A673 (cell line): Measurements from ENCODE around the gene PTPMT1. TPM values are rescaled to one million over a fixed set of nuclear protein-coding genes. Genes with fewer than 3 reads are reported as not detected.

Experiments
- BruUV-seq: library from RNA; stranded (reverse); fragments of 400-500 nt; replicated peaks from 2 replicates; lab custom pipeline; 2021; lab: Mats Ljungman, UMichigan
- CTCF ChIA-PET: fragments of 300-600 bp; sonication (Branson Sonifier 250); formaldehyde crosslinking; loops from one replicate; lab custom pipeline; 2022; ENCODE audit warnings: antibody characterized with exemption; lab: Charles Lee
- POLR2A ChIA-PET: fragments of 300-600 bp; sonication (Branson Sonifier 250); formaldehyde crosslinking; loops from one replicate; lab custom pipeline; 2022; ENCODE audit warnings: antibody characterized with exemption; ENCODE audit not compliant: low non-redundant PET; lab: Charles Lee
- DNase-seq: peaks from one replicate; pipeline ENCODE4 v3.0.0-alpha.2; 2015; ENCODE audit warnings: low spot score
- H3K27ac ChIP-seq: fragments of 200-600 bp; sonication (generic); 2 replicates; pipeline ENCODE4 v1.5.1; 2016; ENCODE audit warnings: mixed run types, low read depth, mild to moderate bottlenecking, mixed read lengths, antibody characterized with exemption, low read length; ENCODE audit not compliant: poor library complexity, severe bottlenecking
- H3K27me3 ChIP-seq: fragments of 200-600 bp; sonication (generic); replicated peaks from 2 replicates; pipeline ENCODE4 v1.6.1; 2017; ENCODE audit warnings: mixed run types, low read depth, mild to moderate bottlenecking, mixed read lengths, antibody characterized with exemption, low read length; ENCODE audit not compliant: insufficient read depth, poor library complexity
- H3K36me3 ChIP-seq: fragments of 200-600 bp; sonication (generic); 2 replicates; pipeline ENCODE4 v1.6.1; 2016; ENCODE audit warnings: mixed run types, mild to moderate bottlenecking, mixed read lengths, antibody characterized with exemption, low read length; ENCODE audit not compliant: insufficient read depth, poor library complexity, severe bottlenecking
- H3K4me1 ChIP-seq: fragments of 200-600 bp; sonication (generic); 2 replicates; pipeline ENCODE4 v1.6.1; 2017; ENCODE audit warnings: mixed run types, mild to moderate bottlenecking, mixed read lengths, antibody characterized with exemption, low read length; ENCODE audit not compliant: insufficient read depth, poor library complexity, severe bottlenecking
- H3K4me3 ChIP-seq: fragments of 200-600 bp; sonication (generic); 2 replicates; pipeline ENCODE4 v1.5.1; 2016; ENCODE audit warnings: low read depth, mixed run types, mild to moderate bottlenecking, mixed read lengths, low read length; ENCODE audit not compliant: poor library complexity, severe bottlenecking
- H3K9me3 ChIP-seq: fragments of 200-600 bp; sonication (generic); 2 replicates; pipeline ENCODE4 v1.6.1; 2016; ENCODE audit warnings: mixed run types, low read depth, mild to moderate bottlenecking, mixed read lengths, antibody characterized with exemption, low read length; ENCODE audit not compliant: poor library complexity, severe bottlenecking
- CTCF ChIP-seq: fragments of 300-800, 200-600 bp; sonication (generic); conservative IDR thresholded peaks from 2 replicates; pipeline ENCODE4 v1.5.1; 2017; ENCODE audit warnings: low read depth, mild to moderate bottlenecking, antibody characterized with exemption, low read length, moderate library complexity, mixed read lengths
- EZH2 ChIP-seq: fragments of 200-600 bp; sonication (generic); IDR thresholded peaks from 2 replicates; pipeline ENCODE4 v1.6.1; 2017; ENCODE audit warnings: borderline replicate concordance, low read depth, mild to moderate bottlenecking, mixed read lengths, antibody characterized with exemption, low read length; ENCODE audit not compliant: poor library complexity, severe bottlenecking
- intact Hi-C: fragments of 100-400 bp; cut with micrococcal nuclease; formaldehyde crosslinking; loops from one replicate; pipeline ENCODE4 v1.10.0; 2022; ENCODE audit not compliant: unreplicated experiment
- total RNA-seq: library from RNA; stranded (reverse); gene quantifications from 2 replicates; pipeline ENCODE4 v1.2.3, GENCODE V29; 2021

PTPMT1 gene
- total RNA-seq, 1 experiment from 2014 or later, result 68.1 TPM

- ChIA-PET CTCF (no interaction called here), POLR2A (no interaction called here)
- no peaks in the 10 kb centered on the region for H3K9me3 ChIP-seq
- intact Hi-C loops, result loop anchor here (1.0 kb wide), 1 partner anchor 33 kb away; no protein-coding TSS in a partner anchor
- peaks cover 23% of the 10 kb centered on the region for H3K36me3 ChIP-seq
- no peak for DNase-seq
- H3K4me3 ChIP-seq, result no peak overlapping the region
- TF ChIP-seq CTCF, result no peak
- no peak for TF ChIP-seq EZH2
- peak overlapping the region; percentile 91 for H3K27ac ChIP-seq
- no TSS peak for BruUV-seq
- no peaks in the 10 kb centered on the region for H3K27me3 ChIP-seq
- peaks cover 24% of the 10 kb centered on the region for H3K4me1 ChIP-seq
These were observed 14.9 kb upstream of the PTPMT1 start for GRCh38 chr11:47550288-47551047.

GRCh38 chr11:47551086-47551485 is 14.3 kb upstream of the PTPMT1 start:
- Histone ChIP-seq H3K27ac (peak overlapping the region; percentile 91), H3K9me3 (no peaks in the 10 kb centered on the region), H3K36me3 (peaks cover 23% of the 10 kb centered on the region), H3K27me3 (no peaks in the 10 kb centered on the region), H3K4me1 (peaks cover 24% of the 10 kb centered on the region), H3K4me3 (peak overlapping the region; percentile 63)
- no TSS peak for BruUV-seq
- intact Hi-C loops, result loop anchor here (1.0 kb wide), 1 partner anchor 34 kb away; no protein-coding TSS in a partner anchor
- CTCF ChIA-PET, result interaction anchor here (0.7 kb wide), 1 partner anchor 138 kb away, joined by 6 read pairs; no protein-coding TSS in a partner anchor
- peak; percentile 61 for DNase-seq
- POLR2A ChIA-PET, result no interaction called here
- TF ChIP-seq EZH2 (no peak), CTCF (peak; percentile 57)

- TF ChIP-seq CTCF (no peak), EZH2 (no peak)
- H3K4me1 ChIP-seq, result peaks cover 24% of the 10 kb centered on the region
- DNase-seq, result peak; percentile 78
- CTCF ChIA-PET, result interaction anchor here (0.7 to 1.1 kb wide), 6 partner anchors 10 to 137 kb away, joined by 3 to 6 read pairs (median 3); no protein-coding TSS in a partner anchor
- no peaks in the 10 kb centered on the region for H3K27me3 ChIP-seq
- peak overlapping the region; percentile 63 for H3K4me3 ChIP-seq
- BruUV-seq, result no TSS peak
- no peaks in the 10 kb centered on the region for H3K9me3 ChIP-seq
- H3K36me3 ChIP-seq, result peaks cover 18% of the 10 kb centered on the region
- H3K27ac ChIP-seq, result peak overlapping the region; percentile 91
- intact Hi-C loops, result no loop called here
- POLR2A ChIA-PET, result interaction anchor here (0.7 kb wide), 1 partner anchor 70 kb away, joined by 12 read pairs; no protein-coding TSS in a partner anchor
These were observed 13.3 kb upstream of the PTPMT1 start for GRCh38 chr11:47552056-47552565.
